ENCODE data around the gene UBE2E1. TPM values are rescaled to one million over a fixed set of nuclear protein-coding genes. Genes with fewer than 3 reads are reported as not detected.

Gene UBE2E1
- total RNA-seq, 1 experiment from 2014 or later: 174 TPM

DNA sequence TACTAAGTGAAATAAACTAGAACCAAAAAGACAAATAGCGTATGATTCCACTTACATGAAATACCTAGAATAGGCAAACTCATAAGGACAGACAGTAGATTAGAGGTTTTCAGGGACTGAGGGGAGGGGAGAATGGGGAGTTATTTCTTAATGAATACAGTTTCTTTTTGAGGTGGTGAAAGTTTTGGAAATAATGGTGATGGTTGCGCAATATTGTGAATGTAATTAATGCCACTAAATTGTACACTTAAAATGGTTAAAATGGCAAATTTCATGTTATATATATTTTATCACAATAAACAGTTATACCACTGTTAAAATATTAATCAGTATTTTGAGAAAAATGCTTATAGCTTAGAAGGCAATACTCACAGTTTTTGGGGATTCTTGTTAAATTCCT, 11.0 kb downstream of the UBE2E1 start:
- no peak for DNase-seq (ENCODE audit: low spot score)
- in situ Hi-C loops (cut with HindIII; ENCODE audit: low sequenced_read_pairs): no loop called here

DNA sequence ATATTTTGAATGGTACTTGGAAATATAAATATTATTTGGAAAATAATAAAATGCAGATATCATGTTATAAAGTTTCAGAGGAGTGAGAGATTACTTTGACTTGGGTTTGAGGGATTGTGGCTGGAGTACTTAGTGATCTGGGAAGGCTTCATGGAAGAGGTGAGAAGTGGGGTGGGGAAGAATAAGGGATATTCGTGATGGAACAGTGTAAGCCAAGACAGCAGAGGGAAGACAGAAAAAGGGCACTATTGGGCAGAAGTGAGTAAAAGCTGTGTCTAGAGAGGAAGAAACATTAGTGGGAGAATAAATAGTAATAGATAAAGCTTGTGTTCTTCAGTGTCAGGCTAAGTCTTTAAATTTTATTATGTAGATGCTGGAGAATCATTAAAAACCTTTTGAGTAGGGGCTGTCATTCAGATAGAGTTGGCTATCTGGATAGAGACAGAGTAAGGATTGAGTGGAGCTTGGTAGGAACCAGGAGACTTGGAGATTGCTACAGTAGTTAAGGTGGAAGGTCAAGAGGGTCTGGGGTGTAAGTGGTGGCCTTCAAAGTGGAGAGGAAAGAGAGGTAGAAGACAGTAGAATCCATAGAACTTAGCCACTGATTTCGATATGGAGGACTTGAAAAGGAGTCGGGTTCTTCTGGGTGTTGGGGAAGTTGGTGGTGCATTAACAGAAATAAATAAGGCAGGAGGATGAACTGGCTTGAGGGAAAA, 11.9 kb downstream of the UBE2E1 start:
- in situ Hi-C loops (cut with HindIII; ENCODE audit: low sequenced_read_pairs): no loop called here

DNA sequence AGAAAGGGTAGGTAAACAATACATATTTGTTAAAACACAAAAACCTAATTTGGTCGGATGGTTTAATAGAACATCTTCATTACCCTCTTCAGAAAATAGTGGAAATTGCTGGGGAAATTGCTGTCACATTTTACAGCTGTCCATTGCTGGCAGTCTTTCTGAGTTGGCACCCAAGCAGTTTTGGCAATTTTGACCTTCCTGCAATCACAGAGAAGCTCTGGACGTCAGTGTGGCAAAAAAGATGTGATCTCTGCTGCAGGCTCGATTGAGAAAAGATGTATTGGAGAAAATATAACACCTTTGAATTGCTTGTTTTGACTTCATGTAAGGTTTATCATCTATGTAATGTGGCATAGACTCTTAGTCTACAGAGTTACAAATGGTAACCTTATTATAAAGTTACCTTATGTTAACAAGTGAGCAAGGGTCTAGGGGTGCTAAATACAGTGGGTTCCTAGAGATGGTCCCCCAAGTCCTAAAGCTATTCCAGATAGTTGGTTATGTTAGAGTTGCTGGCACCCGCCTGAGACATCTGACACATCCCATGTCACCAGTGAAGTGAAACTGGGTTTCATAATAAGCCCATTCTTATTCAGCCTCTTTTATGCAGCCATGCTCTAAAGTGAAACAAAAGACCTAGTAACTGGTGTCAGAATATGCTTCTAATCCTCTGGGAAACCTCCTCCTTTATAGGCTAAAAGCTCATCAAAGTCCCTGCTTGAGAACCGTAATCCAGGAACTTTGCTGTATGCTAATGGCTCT, 14.0 kb downstream of the UBE2E1 start:
- in situ Hi-C loops (cut with HindIII; ENCODE audit: low sequenced_read_pairs): no loop called here
- DNase-seq (ENCODE audit: low spot score): peak; percentile 57

More for the DNA sequence above, 11.9 kb downstream of the UBE2E1 start:
- DNase-seq (ENCODE audit: low spot score): no peak

DNA sequence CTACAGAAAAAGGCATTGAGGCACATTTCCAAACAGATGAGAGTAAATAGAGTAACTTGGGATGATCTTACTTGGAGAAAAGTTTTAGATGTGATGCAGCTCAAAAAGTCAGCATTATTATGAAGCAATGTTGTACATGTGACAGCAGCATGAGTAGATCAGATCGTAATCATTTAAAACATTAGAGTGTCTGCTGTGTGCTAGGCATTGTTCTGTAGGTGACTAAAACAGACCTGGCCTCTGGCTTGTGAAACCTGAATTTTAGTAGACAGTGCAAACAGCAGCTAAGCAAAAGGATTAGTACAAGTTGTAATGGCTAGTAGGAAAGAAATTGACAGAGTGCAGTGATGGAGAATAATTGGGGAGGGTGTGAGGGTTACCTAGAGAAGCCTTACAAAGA, 15.1 kb downstream of the UBE2E1 start:
- no peak for DNase-seq (ENCODE audit: low spot score)
- in situ Hi-C loops (cut with HindIII; ENCODE audit: low sequenced_read_pairs): no loop called here

DNA sequence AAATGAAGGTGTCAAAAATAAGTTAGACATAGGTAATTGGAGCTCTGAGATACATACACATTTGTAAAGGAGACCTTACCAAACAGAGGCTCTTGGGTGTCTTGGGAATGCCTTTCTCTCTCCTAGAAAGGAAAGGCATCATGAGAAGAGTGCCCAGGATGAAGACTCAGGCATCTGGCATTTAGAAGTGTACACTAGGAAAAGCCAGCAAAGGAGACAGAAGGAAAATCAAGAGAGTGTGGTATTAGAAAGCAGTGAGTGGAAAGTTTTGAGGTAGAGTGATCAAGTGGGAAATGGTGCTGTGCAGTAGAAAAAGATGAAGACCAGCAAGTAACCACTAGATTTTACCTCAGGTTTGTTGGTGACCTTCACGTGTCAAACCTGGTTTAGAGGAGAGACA, 16.1 kb downstream of the UBE2E1 start:
- in situ Hi-C loops (cut with HindIII; ENCODE audit: low sequenced_read_pairs): no loop called here

DNA sequence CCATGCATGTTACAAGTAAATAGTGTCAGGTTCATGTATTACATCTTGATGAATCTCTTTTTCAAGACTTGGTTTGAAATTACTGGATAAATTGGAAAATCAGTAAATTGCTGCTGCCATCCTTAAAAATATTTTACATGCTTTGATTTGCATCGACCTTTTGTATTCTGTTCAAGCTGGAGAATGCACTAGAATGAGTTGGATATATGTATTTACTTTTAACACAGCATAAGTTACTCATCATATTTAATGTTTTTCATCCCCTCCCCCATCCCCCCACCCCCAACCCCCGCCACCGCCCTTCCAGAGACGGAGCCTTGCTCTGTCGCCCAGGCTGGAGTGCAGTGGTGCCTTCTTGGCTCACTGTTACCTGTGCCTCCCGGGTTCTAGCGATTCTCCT, 16.8 kb downstream of the UBE2E1 start:
- in situ Hi-C loops (cut with HindIII; ENCODE audit: low sequenced_read_pairs): no loop called here
- no peak for DNase-seq (ENCODE audit: low spot score)

More for the DNA sequence above, 16.1 kb downstream of the UBE2E1 start:
- DNase-seq (ENCODE audit: low spot score): no peak

DNA sequence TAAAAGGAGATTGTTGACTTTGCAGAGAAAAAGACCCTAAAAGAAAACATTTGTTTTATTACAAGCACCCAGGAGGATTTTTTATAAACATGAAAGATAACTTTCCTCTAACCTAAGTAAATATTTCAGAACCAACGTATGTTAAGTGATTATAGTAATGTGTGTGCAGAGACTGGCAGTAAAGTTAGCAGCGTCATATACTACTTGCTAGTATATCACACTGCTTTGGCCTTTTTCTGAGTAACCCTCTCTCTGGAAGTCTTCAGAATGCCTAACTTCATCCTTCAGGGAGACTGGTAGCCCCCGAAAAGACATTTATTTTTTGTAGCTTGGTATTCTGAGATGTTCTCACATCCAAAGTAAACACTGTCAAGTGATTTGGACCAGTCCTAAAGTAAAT, 17.9 kb downstream of the UBE2E1 start:
- no peak for DNase-seq (ENCODE audit: low spot score)
- in situ Hi-C loops (cut with HindIII; ENCODE audit: low sequenced_read_pairs): no loop called here

DNA sequence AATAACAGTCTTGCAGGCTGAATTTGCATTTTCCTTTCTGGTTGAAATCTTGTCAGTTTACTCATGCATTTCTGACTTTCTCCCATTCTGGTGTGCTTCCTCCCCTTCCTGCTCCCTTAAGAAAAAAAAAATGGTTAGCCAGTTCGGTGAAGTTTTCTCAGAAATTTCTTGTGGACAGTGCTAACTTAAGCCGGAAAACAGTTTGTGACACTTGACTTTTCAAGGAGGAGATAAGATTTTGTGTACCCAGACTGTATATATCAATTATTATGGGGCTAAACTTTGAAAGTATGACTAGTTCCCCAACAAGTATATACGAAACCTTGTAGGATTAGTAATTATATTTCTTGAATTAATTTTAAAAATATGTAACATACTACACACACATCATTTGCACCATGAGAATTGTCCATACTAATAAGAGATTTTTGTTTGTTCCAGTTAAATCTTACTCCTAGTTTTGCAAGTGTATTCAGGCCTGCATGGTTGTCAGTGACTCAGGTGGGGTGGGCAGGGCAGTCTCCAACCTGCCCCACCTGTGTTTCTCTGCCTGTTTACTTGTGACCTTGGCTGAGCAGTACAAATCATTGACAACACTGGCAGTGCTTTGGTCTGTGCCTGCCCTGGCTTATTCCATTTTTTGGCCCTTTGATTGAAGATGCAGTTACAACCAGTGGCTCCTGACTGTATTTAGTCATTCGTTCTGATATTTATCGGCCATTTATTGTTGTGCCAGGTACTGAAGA, 19.1 kb downstream of the UBE2E1 start:
- in situ Hi-C loops (cut with HindIII; ENCODE audit: low sequenced_read_pairs): no loop called here
- no peak for DNase-seq (ENCODE audit: low spot score)

DNA sequence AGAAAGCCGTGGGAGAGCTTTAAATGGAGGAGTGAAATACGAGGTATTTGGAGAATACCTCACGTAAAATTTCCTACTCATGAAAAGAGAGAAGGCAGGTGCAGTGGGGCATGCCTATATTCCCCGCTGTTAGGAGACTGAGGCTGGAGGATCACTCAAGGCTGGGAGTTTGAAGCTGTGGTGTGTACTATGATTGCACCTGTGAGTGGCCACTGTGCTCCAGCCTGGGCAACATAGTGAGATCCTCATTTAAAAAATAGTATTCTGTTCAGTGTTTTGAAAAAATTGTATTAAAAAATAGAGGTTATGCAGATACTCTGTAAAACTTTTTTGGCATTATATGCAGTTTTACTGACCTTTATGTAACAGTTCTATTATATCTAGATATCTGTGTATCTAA, 20.0 kb downstream of the UBE2E1 start:
- in situ Hi-C loops (cut with HindIII; ENCODE audit: low sequenced_read_pairs): no loop called here
- no peak for DNase-seq (ENCODE audit: low spot score)

DNA sequence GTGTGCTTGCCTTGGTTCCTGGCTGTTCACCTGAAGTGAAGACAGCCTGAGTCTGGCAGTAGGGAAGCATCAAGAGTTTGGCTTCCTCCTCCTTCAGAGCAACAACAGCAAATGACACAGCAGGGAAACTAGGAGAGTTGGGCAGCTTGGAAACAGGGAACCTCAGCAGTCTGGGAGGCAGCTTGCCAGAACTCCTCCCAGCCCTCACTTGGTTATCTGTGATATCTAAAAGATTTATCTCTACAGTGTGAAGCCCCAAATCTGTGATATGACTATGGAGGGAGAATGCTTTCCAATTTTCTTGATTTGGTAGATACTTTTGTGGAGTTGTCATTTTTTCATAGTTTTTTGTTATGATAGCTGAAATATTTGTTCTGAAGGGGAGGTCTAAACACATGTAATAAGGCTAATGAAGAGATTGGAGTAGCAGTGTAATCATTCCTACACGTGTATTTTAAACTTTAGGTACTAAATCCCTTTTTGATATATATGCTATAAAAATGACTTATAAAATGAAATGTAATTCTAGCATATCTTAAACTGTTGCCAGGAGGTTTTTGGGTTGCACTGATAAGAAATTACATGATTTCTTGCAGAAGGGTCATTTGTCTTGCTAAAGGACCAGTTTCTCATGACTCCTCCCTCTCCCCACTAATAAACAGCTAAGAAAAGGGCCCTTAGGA, 20.8 kb downstream of the UBE2E1 start:
- in situ Hi-C loops (cut with HindIII; ENCODE audit: low sequenced_read_pairs): no loop called here
- DNase-seq (ENCODE audit: low spot score): peak; percentile 65

DNA sequence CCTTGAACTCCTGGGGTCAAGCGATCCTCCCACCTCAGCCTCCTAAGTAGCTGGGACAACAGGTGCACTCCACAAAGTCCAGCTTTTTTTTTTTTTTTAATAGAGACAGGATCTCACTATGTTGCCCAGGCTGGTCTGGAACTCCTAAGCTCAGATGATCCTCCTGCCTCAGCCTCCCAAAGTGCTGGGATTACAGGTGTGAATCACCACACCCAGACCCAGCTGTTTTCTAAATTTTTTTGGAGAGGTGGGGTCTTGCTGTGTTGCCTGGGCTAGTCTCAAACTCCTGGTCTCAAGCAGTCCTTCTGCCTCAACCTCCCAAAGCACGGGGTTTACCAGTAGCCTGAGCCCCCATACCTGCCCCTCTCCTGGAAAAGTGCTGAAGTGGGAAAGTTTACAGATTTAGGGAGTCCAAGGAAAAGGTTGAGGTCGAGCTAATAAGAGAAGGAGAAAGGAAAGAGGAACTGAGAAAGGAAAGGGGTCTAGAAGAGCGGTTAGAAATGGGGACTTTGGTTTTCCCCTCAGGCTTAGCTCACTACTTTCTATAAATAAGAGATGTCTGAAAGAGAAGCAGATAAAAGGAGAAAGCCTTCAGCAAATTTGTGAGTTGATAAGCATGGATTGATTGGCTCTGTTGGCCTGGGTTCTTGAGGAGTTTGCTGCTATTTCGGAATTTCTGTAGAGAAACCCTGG, 23.6 kb downstream of the UBE2E1 start:
- in situ Hi-C loops (cut with HindIII; ENCODE audit: low sequenced_read_pairs): no loop called here
- DNase-seq (ENCODE audit: low spot score): no peak

DNA sequence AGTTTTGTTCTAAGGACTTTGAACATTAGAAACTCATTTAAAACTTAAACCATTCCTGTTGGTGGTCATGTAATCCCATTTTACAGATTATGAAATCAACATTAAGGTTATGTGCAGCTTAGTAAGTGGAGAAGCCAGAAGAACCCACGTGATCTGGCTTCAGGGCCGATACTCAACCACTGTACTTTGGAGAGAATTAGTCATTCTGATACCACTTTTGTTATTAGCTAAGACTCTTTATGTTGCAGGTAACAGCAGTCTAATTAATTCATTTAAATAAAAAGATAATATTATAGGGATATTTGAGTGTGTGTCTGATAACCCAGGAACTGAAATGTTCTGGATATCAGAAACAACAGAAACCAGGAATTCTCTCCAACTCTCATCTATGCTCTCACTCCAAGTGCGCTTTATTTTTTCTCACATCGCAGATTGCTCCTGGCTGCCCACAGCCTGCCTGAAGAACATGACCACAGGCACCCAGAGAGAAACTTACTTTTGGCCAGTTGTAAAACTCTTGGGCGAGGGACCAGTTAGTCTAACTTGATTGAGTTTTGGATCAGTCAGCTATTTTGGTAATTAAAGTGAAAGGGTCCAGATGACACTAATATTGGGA, 25.2 kb downstream of the UBE2E1 start:
- DNase-seq (ENCODE audit: low spot score): no peak
- in situ Hi-C loops (cut with HindIII; ENCODE audit: low sequenced_read_pairs): no loop called here

DNA sequence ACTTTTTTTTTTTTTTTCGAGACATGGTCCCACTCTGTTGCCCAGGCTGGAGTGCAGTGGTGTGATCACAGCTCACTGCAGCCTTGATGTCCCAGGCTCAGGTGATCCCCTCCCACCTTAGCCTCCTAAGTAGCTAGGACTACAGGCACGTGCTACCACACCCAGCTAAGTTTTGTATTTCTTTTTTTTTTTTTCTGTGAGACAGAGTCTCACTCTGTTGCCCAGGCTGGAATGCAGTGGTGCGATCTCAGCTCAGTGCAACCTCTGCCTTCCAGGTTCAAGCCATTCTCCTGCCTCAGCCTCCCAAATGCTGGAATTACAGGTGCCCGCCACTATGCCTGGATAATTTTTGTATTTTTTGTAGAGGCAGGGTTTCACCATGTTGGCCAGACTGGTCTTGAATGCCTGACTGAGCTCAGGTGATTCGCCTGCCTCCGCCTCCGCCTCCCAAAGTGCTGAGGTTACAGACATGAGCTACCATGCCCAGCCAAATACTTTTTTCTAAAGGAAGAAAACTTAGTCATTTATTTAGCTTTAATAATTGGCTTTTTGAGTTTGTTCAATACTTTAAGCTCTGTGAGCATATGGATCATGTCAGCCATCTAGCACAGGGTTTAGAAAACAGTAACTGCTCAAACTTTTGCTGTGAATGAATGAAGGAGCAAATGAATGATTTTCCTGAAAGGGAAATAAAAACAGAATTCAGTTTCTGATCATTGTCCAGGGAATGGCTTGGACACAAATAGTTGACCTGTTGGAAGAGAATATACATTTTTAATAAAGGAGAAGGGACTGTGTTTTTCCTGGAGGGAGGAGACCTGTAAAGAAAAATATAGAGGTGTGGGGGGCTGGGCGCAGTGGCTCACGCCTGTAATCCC, 26.0 kb downstream of the UBE2E1 start:
- in situ Hi-C loops (cut with HindIII; ENCODE audit: low sequenced_read_pairs): no loop called here
- no peak for DNase-seq (ENCODE audit: low spot score)

DNA sequence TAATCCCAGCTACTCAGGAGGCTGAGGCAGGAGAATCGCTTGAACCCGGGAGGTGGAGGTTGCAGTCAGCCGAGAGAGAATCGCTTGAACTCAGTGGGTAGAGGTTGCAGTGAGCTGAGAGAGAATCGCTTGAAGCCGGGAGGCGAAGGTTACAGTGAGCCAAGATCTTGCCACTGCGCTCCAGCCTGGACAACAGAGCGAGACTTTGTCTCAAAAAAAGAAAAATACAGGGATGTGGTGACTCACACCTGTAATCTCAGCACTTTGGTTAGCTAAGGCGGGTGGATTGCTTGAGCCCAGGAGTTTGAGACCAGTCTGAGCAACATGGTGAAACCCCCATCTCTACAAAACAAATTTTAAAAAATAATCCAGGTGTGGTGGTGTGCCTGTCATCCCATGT, 26.8 kb downstream of the UBE2E1 start:
- in situ Hi-C loops (cut with HindIII; ENCODE audit: low sequenced_read_pairs): no loop called here
- DNase-seq (ENCODE audit: low spot score): no peak

DNA sequence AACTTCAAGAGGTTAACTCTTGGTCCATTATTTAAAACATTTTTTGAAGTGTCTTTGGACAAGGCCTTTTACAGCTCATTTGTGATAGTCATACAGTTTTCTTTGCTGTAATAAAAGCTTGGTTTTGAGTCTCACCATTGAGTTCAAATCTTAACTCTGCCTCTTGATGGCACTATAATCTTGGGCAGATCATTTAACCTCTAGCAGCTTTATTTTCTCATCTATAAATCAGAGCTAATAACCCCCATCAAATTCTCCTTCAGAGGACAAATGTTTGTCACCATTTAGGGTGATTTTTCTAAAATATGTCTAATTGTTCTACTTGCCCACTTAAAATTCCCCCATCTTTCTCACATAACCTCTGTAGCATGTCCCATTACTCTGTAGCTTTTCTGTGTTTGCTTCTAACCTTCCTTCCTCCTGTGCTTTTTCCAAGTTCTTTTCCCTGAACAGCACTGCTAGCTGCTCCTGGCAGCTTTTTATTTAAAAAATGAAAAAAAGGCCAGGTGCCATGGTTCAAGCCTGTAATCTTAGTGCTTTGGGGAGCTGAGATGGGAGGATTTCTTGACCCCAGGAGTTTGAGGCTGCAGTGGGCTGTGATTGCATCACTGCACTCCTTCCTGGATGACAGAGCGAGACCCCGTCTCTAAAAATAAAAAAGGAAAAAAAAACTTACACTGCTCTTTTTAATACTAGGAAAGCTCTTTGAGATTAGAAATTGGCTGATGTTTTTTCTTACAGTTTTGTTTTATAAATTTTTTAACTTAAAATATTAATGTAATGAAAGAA, 28.5 kb downstream of the UBE2E1 start:
- DNase-seq (ENCODE audit: low spot score): peak; percentile 27
- in situ Hi-C loops (cut with HindIII; ENCODE audit: low sequenced_read_pairs): no loop called here

DNA sequence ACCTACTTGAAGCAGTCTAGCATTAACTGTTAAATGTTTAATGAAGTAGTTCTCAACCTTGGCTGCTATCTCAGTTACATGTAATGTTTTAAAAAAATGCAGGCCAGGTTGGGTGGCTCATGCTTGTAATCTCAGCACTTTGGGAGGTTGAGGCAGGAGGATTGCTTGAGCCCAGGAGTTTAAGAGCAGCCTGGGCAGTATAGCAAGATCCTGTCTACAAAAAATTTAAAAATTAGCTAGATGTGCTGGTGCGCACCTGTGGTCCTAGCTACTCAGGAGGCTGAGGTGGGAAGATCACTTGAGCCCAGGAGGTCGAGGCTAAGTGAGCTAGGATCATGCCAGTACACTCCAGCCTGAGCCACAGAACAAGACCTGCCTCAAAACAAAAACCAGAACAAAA, 29.3 kb downstream of the UBE2E1 start:
- DNase-seq (ENCODE audit: low spot score): no peak
- in situ Hi-C loops (cut with HindIII; ENCODE audit: low sequenced_read_pairs): no loop called here

DNA sequence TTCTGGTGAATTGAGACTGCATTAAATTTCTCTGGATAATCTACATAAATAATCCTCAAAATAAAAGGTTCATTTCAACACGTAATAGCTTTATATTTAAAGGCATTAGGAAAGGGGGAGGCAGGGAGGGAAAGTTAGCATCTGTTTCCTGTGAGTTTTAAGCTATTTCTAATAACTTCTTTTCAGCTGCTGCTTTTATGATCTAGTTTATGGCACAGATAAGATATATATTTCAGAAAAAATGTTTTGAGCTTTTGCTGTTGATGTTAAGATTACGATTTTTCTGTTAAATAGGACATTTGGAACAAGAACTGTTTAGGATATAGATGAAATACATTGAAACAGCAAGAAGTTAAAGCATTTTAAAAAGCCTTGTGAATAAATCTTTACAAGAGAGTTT, 30.0 kb downstream of the UBE2E1 start:
- DNase-seq (ENCODE audit: low spot score): no peak
- in situ Hi-C loops (cut with HindIII; ENCODE audit: low sequenced_read_pairs): no loop called here

Measured in G401 (cell line).